HCT116 (cell line): Measurements from ENCODE around the gene STX2. TPM values are rescaled to one million over a fixed set of nuclear protein-coding genes. Genes with fewer than 3 reads are reported as not detected.

Source experiments
- ATAC-seq: fragments of 200-7000 bp; cut with Tn5 transposase; 2 replicates; pipeline ENCODE4 v1.9.1; 2020; ENCODE audit warnings: mild to moderate bottlenecking, moderate library complexity
- BruUV-seq: library from RNA; stranded (reverse); fragments of 400-500 nt; replicated peaks from 2 replicates; lab custom pipeline; 2021; lab: Mats Ljungman, UMichigan
- CTCF ChIA-PET: fragments of 300-600 bp; sonication (Branson Sonifier 250); formaldehyde crosslinking; loops from one replicate; lab custom pipeline; 2021; ENCODE audit warnings: antibody characterized with exemption; lab: Charles Lee
- POLR2A ChIA-PET: fragments of 300-600, 350-600 bp; sonication (Branson Sonifier 250); formaldehyde crosslinking; loops from one replicate; lab custom pipeline; 2021; ENCODE audit warnings: antibody characterized with exemption; lab: Charles Lee
- RAD21 ChIA-PET, 2 experiments: fragments of 300-600 bp; sonication (Branson Sonifier 250); formaldehyde crosslinking; loops; one replicate each; lab custom pipeline; 2023; ENCODE audit warnings: low total read pairs in 2 of 2; ENCODE audit not compliant: uncharacterized antibody in 2 of 2, unreplicated experiment in 2 of 2, low non-redundant PET in 1 of 2; lab: Charles Lee
- DNase-seq: peaks from one replicate; pipeline ENCODE4 v3.0.0-alpha.2; 2010; ENCODE audit warnings: low read depth, low spot score
- H2AFZ ChIP-seq: fragments of 200-600 bp; shearing (Covaris generic), sonication (generic); 2 replicates; pipeline ENCODE4 v1.6.1; 2017; ENCODE audit warnings: low read depth, mixed run types, mixed read lengths, antibody characterized with exemption, low read length; ENCODE audit not compliant: poor library complexity, severe bottlenecking
- H3K27ac ChIP-seq: 2 replicates; pipeline ENCODE4 v1.5.1; 2012; ENCODE audit warnings: low read depth, low read length
- H3K27me3 ChIP-seq: fragments of 200-600 bp; sonication (generic); 2 replicates; pipeline ENCODE4 v1.6.1; 2016; ENCODE audit warnings: mixed run types, low read length, mixed read lengths; ENCODE audit not compliant: insufficient read depth
- H3K36me3 ChIP-seq, 2 experiments: fragments of 200-500 bp in 1 of 2; fragments of 200-600 bp in 1 of 2; sonication (Bioruptor generic) in 1 of 2; sonication (generic) in 1 of 2; 2 replicates each; pipeline versions ENCODE4 v1.5.1 to v1.6.1; 2014 to 2016; ENCODE audit warnings: low read length in 2 of 2, inconsistent platforms in 1 of 2, mixed read lengths in 1 of 2, mixed run types in 1 of 2; ENCODE audit not compliant: insufficient read depth in 2 of 2, control insufficient read depth in 1 of 2
- H3K4me1 ChIP-seq, 2 experiments: fragments of 200-600 bp in 1 of 2; sonication (generic) in 1 of 2; 2 replicates each; pipeline versions ENCODE4 v1.5.1 to v1.6.1; 2012 to 2017; ENCODE audit warnings: low read length in 2 of 2, inconsistent platforms in 1 of 2, mild to moderate bottlenecking in 1 of 2, mixed read lengths in 1 of 2, mixed run types in 1 of 2, moderate library complexity in 1 of 2; ENCODE audit not compliant: insufficient read depth in 2 of 2, control insufficient read depth in 1 of 2
- H3K4me2 ChIP-seq: fragments of 200-600 bp; sonication (generic); 2 replicates; pipeline ENCODE4 v1.6.1; 2017; ENCODE audit warnings: mixed run types, low read length, mixed read lengths
- H3K4me3 ChIP-seq, 2 experiments: fragments of 200-600 bp in 1 of 2; sonication (generic) in 1 of 2; replicated peaks in 1 of 2; 2 replicates each; pipeline ENCODE4 v1.5.1; 2011 to 2016; ENCODE audit warnings: low read length in 2 of 2, control low read depth in 1 of 2, low read depth in 1 of 2, mild to moderate bottlenecking in 1 of 2, mixed read lengths in 1 of 2, mixed run types in 1 of 2
- H3K79me2 ChIP-seq: fragments of 200-600 bp; sonication (generic); 2 replicates; pipeline ENCODE4 v1.6.1; 2017; ENCODE audit warnings: mild to moderate bottlenecking, mixed run types, low read length, moderate library complexity, mixed read lengths; ENCODE audit not compliant: insufficient read depth
- H3K9ac ChIP-seq: fragments of 200-600 bp; sonication (generic); 2 replicates; pipeline ENCODE4 v1.6.1; 2016; ENCODE audit warnings: low read length, mixed read lengths
- H3K9me2 ChIP-seq: fragments of 200-600 bp; sonication (generic), shearing (Covaris generic); 2 replicates; pipeline ENCODE4 v1.6.1; 2017; ENCODE audit warnings: mixed run types, mild to moderate bottlenecking, moderate library complexity; ENCODE audit not compliant: insufficient read depth
- H3K9me3 ChIP-seq, 2 experiments: fragments of 200-500 bp in 1 of 2; fragments of 200-600 bp in 1 of 2; sonication (Bioruptor generic) in 1 of 2; sonication (generic) in 1 of 2; 2 replicates each; pipeline ENCODE4 v1.6.1; 2014 to 2017; ENCODE audit warnings: low read length in 2 of 2, mixed read lengths in 2 of 2, inconsistent platforms in 1 of 2, low read depth in 1 of 2, mild to moderate bottlenecking in 1 of 2, mixed run types in 1 of 2, moderate library complexity in 1 of 2; ENCODE audit not compliant: control insufficient read depth in 1 of 2, insufficient read depth in 1 of 2
- H4K20me1 ChIP-seq: fragments of 200-600 bp; sonication (generic), shearing (Covaris generic); 2 replicates; pipeline ENCODE4 v1.6.1; 2017; ENCODE audit warnings: mixed run types, mild to moderate bottlenecking, moderate library complexity; ENCODE audit not compliant: insufficient read depth
- ATF3 ChIP-seq: IDR thresholded peaks from 2 replicates; pipeline ENCODE4 v1.6.1; 2012
- EGR1 ChIP-seq: IDR thresholded peaks from 2 replicates; pipeline ENCODE4 v1.6.1; 2012; ENCODE audit warnings: low read depth
- ELF1 ChIP-seq: IDR thresholded peaks from 2 replicates; pipeline ENCODE4 v1.6.1; 2012; ENCODE audit warnings: low read depth, borderline replicate concordance
- EZH2 ChIP-seq: fragments of 200-600 bp; sonication (generic); IDR thresholded peaks from 2 replicates; pipeline ENCODE4 v1.6.1; 2017; ENCODE audit warnings: antibody characterized with exemption, mixed run types
- POLR2AphosphoS5 ChIP-seq: IDR thresholded peaks from 2 replicates; pipeline ENCODE4 v1.6.1; 2011; ENCODE audit warnings: mild to moderate bottlenecking, low read depth, low read length, moderate library complexity
- REST ChIP-seq: IDR thresholded peaks from 2 replicates; pipeline ENCODE4 v1.6.1; 2012; ENCODE audit warnings: low read depth
- SP1 ChIP-seq: IDR thresholded peaks from 2 replicates; pipeline ENCODE4 v1.6.1; 2012; ENCODE audit warnings: low read depth
- SRF ChIP-seq: IDR thresholded peaks from 2 replicates; pipeline ENCODE4 v1.6.1; 2012; ENCODE audit warnings: low read depth
- YY1 ChIP-seq: IDR thresholded peaks from 2 replicates; pipeline ENCODE4 v1.6.1; 2011; ENCODE audit warnings: low read length, low read depth, moderate library complexity, mild to moderate bottlenecking; ENCODE audit not compliant: insufficient replicate concordance; ENCODE audit errors: extremely low read depth
- ZFX ChIP-seq: fragments of 450-650 bp; IDR thresholded peaks from 2 replicates; pipeline ENCODE4 v1.6.1; 2017
- ZNF274 ChIP-seq: fragments of 200-500 bp; sonication (Bioruptor generic); IDR thresholded peaks from 2 replicates; pipeline ENCODE4 v1.6.1; 2014; ENCODE audit warnings: mild to moderate bottlenecking, low read depth, low read length, inconsistent platforms
- intact Hi-C: fragments of 100-400 bp; cut with micrococcal nuclease; formaldehyde crosslinking; loops from 2 replicates; pipeline ENCODE4 v1.10.0; 2022
- total RNA-seq: library from RNA; stranded (reverse); gene quantifications from one replicate; pipeline ENCODE4 v1.2.1, GENCODE V29; 2021; ENCODE audit not compliant: unreplicated experiment
- TF ChIP-seq, protein P1 (sequence below): IDR thresholded peaks from 2 replicates; pipeline ENCODE4 v1.6.1; 2011; ENCODE audit warnings: mild to moderate bottlenecking, low read length, moderate library complexity; ENCODE audit not compliant: insufficient replicate concordance; ENCODE audit errors: extremely low read depth

Gene STX2
- total RNA-seq, 1 experiment from 2014 or later = 19.2 TPM

DNA sequence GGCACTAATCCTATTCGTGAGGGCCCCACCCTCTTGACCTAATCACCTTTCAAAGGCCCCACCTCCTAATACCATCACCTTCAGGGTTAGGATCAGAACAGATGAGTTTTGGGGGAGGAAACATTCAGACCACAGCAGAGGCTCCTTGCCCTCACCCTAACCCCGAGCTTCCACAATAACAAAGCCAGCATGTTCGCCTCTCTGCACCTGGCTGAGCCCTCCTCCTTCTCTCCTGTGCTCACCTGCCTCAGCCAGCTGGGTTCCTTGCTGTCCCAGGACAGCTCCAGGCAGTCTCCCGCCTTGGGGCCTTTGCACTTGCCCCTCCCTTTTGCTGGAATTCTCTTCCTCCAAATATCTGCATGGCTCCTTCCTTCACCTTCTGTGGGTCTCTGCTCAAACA is 23.1 kb upstream of the STX2 start:
- no peaks in the 10 kb centered on the region for H3K27me3 ChIP-seq
- H3K36me3 ChIP-seq = no peaks in the 10 kb centered on the region
- H3K79me2 ChIP-seq = no peaks in the 10 kb centered on the region
- no peak overlapping the region for H3K9ac ChIP-seq
- TF ChIP-seq REST = no peak
- TF ChIP-seq ZFX = no peak
- no peak for TF ChIP-seq YY1
- TF ChIP-seq SP1 = no peak
- TF ChIP-seq ATF3 = no peak
- TF ChIP-seq SRF = no peak
- no peak for TF ChIP-seq ZNF274
- TF ChIP-seq, protein P1, sequence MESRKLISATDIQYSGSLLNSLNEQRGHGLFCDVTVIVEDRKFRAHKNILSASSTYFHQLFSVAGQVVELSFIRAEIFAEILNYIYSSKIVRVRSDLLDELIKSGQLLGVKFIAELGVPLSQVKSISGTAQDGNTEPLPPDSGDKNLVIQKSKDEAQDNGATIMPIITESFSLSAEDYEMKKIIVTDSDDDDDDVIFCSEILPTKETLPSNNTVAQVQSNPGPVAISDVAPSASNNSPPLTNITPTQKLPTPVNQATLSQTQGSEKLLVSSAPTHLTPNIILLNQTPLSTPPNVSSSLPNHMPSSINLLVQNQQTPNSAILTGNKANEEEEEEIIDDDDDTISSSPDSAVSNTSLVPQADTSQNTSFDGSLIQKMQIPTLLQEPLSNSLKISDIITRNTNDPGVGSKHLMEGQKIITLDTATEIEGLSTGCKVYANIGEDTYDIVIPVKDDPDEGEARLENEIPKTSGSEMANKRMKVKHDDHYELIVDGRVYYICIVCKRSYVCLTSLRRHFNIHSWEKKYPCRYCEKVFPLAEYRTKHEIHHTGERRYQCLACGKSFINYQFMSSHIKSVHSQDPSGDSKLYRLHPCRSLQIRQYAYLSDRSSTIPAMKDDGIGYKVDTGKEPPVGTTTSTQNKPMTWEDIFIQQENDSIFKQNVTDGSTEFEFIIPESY = no peak
- TF ChIP-seq ELF1 = no peak
- no peak for TF ChIP-seq EZH2
- TF ChIP-seq POLR2AphosphoS5 = no peak
- TF ChIP-seq EGR1 = no peak
- no peak overlapping the region for H3K27ac ChIP-seq
- no peaks in the 10 kb centered on the region for H4K20me1 ChIP-seq
- peaks cover 0 to 4% of the 10 kb centered on the region in 2 experiments; a peak in 1 of 4 replicates for H3K9me3 ChIP-seq
- H2AFZ ChIP-seq = no peak overlapping the region
- no peaks in the 10 kb centered on the region for H3K9me2 ChIP-seq
- DNase-seq (no peak), ATAC-seq (no peak)
- BruUV-seq = no TSS peak
- CTCF ChIA-PET = no interaction called here
- H3K4me3 ChIP-seq = no peak overlapping the region
- intact Hi-C loops = no loop called here
- RAD21 ChIA-PET = no interaction called here
- no peak overlapping the region for H3K4me2 ChIP-seq
- POLR2A ChIA-PET = no interaction called here
- H3K4me1 ChIP-seq = peaks cover 0 to 3% of the 10 kb centered on the region in 2 experiments; a peak in 1 of 4 replicates
